COLO829 (cell line): Measurements from ENCODE around the gene MAP2K5.

Source experiments
- DNase-seq: peaks from one replicate; pipeline ENCODE4 v3.0.0; 2012; ENCODE audit warnings: low spot score

The MAP2K5 gene

GRCh38 chr15:67760901-67761300 is 218.4 kb downstream of the MAP2K5 start:
- no peak for DNase-seq

- DNase-seq = no peak
Measured at GRCh38 chr15:67761343-67761742, 218.8 kb downstream of the MAP2K5 start.

- DNase-seq = no peak
Measured at GRCh38 chr15:67762610-67763368, 220.3 kb downstream of the MAP2K5 start.

- DNase-seq = no peak
Measured at GRCh38 chr15:67765701-67766100, 223.2 kb downstream of the MAP2K5 start.

- no peak for DNase-seq
Measured at GRCh38 chr15:67766968-67767367, 224.5 kb downstream of the MAP2K5 start.

GRCh38 chr15:67768313-67768977 is 225.9 kb downstream of the MAP2K5 start:
- DNase-seq = no peak

- DNase-seq = no peak
Measured at GRCh38 chr15:67769497-67770357, 227.2 kb downstream of the MAP2K5 start.

GRCh38 chr15:67770358-67770628 is 227.8 kb downstream of the MAP2K5 start:
- no peak for DNase-seq

- no peak for DNase-seq
Measured at GRCh38 chr15:67771189-67771800, 228.8 kb downstream of the MAP2K5 start.

- DNase-seq = no peak
Measured at GRCh38 chr15:67774626-67775025, 232.1 kb downstream of the MAP2K5 start.

GRCh38 chr15:67775250-67775649 is 232.7 kb downstream of the MAP2K5 start:
- DNase-seq = no peak

- DNase-seq = no peak
Measured at GRCh38 chr15:67775998-67776397, 233.5 kb downstream of the MAP2K5 start.

GRCh38 chr15:67776600-67776999 is 234.1 kb downstream of the MAP2K5 start:
- DNase-seq = no peak

- no peak for DNase-seq
Measured at GRCh38 chr15:67777071-67777470, 234.6 kb downstream of the MAP2K5 start.

- no peak for DNase-seq
Measured at GRCh38 chr15:67777773-67778172, 235.3 kb downstream of the MAP2K5 start.

GRCh38 chr15:67778968-67779548 is 236.6 kb downstream of the MAP2K5 start:
- DNase-seq = no peak

- DNase-seq = no peak
Measured at GRCh38 chr15:67779549-67780111, 237.1 kb downstream of the MAP2K5 start.

- DNase-seq = no peak
Measured at GRCh38 chr15:67781061-67781460, 238.6 kb downstream of the MAP2K5 start.

GRCh38 chr15:67781907-67782690 is 239.6 kb downstream of the MAP2K5 start:
- no peak for DNase-seq

GRCh38 chr15:67782691-67782991 is 240.1 kb downstream of the MAP2K5 start:
- no peak for DNase-seq

- DNase-seq = no peak
Measured at GRCh38 chr15:67783303-67783702, 240.8 kb downstream of the MAP2K5 start.
